Measurements from ENCODE around the gene ADRA2A. TPM values are rescaled to one million over a fixed set of nuclear protein-coding genes. Genes with fewer than 3 reads are reported as not detected.

ADRA2A gene
- polyA plus RNA-seq, 3 donors, result not detected

- Histone ChIP-seq H2AFZ (ENCODE audit: insufficient read depth, low read depth, low read length, poor library complexity, severe bottlenecking) (no peak overlapping the region), H3K4me1 (ENCODE audit: control insufficient read depth in 1 of 2, insufficient read depth in 2 of 2, low read length in 2 of 2) (peaks cover 2 to 7% of the 10 kb centered on the region in 2 donors), H3K9me3 (replicated peaks in 1 of 2; ENCODE audit: control insufficient read depth in 1 of 2, insufficient read depth in 1 of 2, low read length in 2 of 2) (peaks cover 19 to 26% of the 10 kb centered on the region in 2 donors), H3K36me3 (replicated peaks in 1 of 2; ENCODE audit: control insufficient read depth in 1 of 2, insufficient read depth in 2 of 2, low read length in 2 of 2) (no peaks in the 10 kb centered on the region), H3K4me2 (replicated peaks; ENCODE audit: extremely low read depth, low read length, poor library complexity, severe bottlenecking) (no peak overlapping the region), H4K20me1 (ENCODE audit: insufficient read depth, low read length) (no peaks in the 10 kb centered on the region), H3K27ac (ENCODE audit: low read depth in 1 of 2, low read length in 2 of 2) (no peak overlapping the region), H3K79me2 (ENCODE audit: insufficient read depth, low read length) (no peaks in the 10 kb centered on the region), H3K27me3 (ENCODE audit: control insufficient read depth in 2 of 2, insufficient read depth in 2 of 2, low read length in 2 of 2) (peaks cover 7 to 25% of the 10 kb centered on the region in 2 donors), H3K4me3 (replicated peaks in 1 of 3; ENCODE audit: low read depth in 2 of 3, low read length in 3 of 3) (no peak overlapping the region), H3K9ac (ENCODE audit: insufficient read depth, low read length, poor library complexity, severe bottlenecking) (no peak overlapping the region)
- 80% methylated on average over 8 of the region's 12 CpGs for WGBS (ENCODE audit: insufficient coverage)
- peak overlapping the region in 1 of 7 donors; percentile 58 for H3K27ac Mint-ChIP-seq
- intact Hi-C loops (cut with micrococcal nuclease), result no loop called here
- no peak overlapping the region for H3K4me3 Mint-ChIP-seq
- peaks cover 21 to 38% (median 32%) of the 10 kb centered on the region in 7 donors for H3K9me3 Mint-ChIP-seq
- no peak for DNase-seq
- H3K4me1 Mint-ChIP-seq, result peaks cover 7% of the 10 kb centered on the region
- peaks cover 4 to 6% of the 10 kb centered on the region in 2 donors for H3K36me3 Mint-ChIP-seq
- no peak for TF ChIP-seq CTCF (IDR thresholded peaks at IDR 0.05)
- peaks cover 26 to 40% (median 28%) of the 10 kb centered on the region in 3 donors for H3K27me3 Mint-ChIP-seq (ENCODE audit: low read depth in 3 of 3)
Observed at GRCh38 chr10:111082102-111082975, 5.5 kb downstream of the ADRA2A start.

- Histone ChIP-seq H3K27me3 (ENCODE audit: control insufficient read depth in 2 of 2, insufficient read depth in 2 of 2, low read length in 2 of 2) (peaks cover 2 to 16% of the 10 kb centered on the region in 2 donors), H3K4me1 (ENCODE audit: control insufficient read depth in 1 of 2, insufficient read depth in 2 of 2, low read length in 2 of 2) (no peaks in the 10 kb centered on the region), H2AFZ (ENCODE audit: insufficient read depth, low read depth, low read length, poor library complexity, severe bottlenecking) (no peak overlapping the region), H4K20me1 (ENCODE audit: insufficient read depth, low read length) (no peaks in the 10 kb centered on the region), H3K27ac (ENCODE audit: low read depth in 1 of 2, low read length in 2 of 2) (no peak overlapping the region), H3K79me2 (ENCODE audit: insufficient read depth, low read length) (no peaks in the 10 kb centered on the region), H3K9me3 (replicated peaks in 1 of 2; ENCODE audit: control insufficient read depth in 1 of 2, insufficient read depth in 1 of 2, low read length in 2 of 2) (peaks cover 19 to 21% of the 10 kb centered on the region in 2 donors), H3K36me3 (replicated peaks in 1 of 2; ENCODE audit: control insufficient read depth in 1 of 2, insufficient read depth in 2 of 2, low read length in 2 of 2) (no peaks in the 10 kb centered on the region), H3K4me3 (replicated peaks in 1 of 3; ENCODE audit: low read depth in 2 of 3, low read length in 3 of 3) (no peak overlapping the region), H3K4me2 (replicated peaks; ENCODE audit: extremely low read depth, low read length, poor library complexity, severe bottlenecking) (no peak overlapping the region), H3K9ac (ENCODE audit: insufficient read depth, low read length, poor library complexity, severe bottlenecking) (no peak overlapping the region)
- intact Hi-C loops (cut with micrococcal nuclease), result no loop called here
- no peaks in the 10 kb centered on the region for H3K4me1 Mint-ChIP-seq
- no peak for TF ChIP-seq CTCF (IDR thresholded peaks at IDR 0.05)
- 96% methylated on average over 2 of the region's 10 CpGs for WGBS (ENCODE audit: insufficient coverage)
- DNase-seq, result no peak
- H3K36me3 Mint-ChIP-seq, result peaks cover 0 to 3% of the 10 kb centered on the region in 2 donors
- H3K27me3 Mint-ChIP-seq (ENCODE audit: low read depth in 3 of 3), result peaks cover 17 to 29% (median 19%) of the 10 kb centered on the region in 3 donors
- H3K4me3 Mint-ChIP-seq, result no peak overlapping the region
- H3K9me3 Mint-ChIP-seq, result peaks cover 19 to 35% (median 28%) of the 10 kb centered on the region in 7 donors
- H3K27ac Mint-ChIP-seq, result no peak overlapping the region
Observed at GRCh38 chr10:111083222-111084095, 6.6 kb downstream of the ADRA2A start.
